HG03558 (cell line): ENCODE measurements around the gene YIF1B.

ENCODE experiments used
- ATAC-seq: cut with Tn5 transposase; IDR thresholded peaks from one replicate; pipeline ENCODE4 v1.9.1; 2021; ENCODE audit warnings: moderate number of reproducible peaks; ENCODE audit not compliant: unreplicated experiment; ENCODE audit errors: extremely low read depth

Gene YIF1B

DNA sequence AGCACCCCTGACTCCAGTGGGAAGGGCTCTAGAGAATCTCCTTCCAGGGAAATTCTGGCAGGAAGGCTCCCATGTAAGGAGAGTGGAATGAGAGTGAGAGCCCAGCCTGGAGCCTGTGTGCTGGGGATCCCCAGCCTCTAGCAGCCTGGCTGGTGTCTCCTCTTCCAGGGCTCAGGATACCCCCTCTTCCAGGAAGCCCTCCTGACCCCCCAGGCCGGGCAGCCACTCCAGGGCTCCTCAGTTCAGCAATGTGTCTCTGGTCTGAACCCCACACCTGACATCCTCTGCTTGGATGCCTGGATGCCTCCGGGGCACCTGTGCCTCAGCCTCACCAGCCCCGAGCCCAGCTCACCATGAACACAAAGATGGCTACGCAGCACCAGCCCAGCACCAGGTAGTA is 8.7 kb downstream of the YIF1B start:
- ATAC-seq: no peak

DNA sequence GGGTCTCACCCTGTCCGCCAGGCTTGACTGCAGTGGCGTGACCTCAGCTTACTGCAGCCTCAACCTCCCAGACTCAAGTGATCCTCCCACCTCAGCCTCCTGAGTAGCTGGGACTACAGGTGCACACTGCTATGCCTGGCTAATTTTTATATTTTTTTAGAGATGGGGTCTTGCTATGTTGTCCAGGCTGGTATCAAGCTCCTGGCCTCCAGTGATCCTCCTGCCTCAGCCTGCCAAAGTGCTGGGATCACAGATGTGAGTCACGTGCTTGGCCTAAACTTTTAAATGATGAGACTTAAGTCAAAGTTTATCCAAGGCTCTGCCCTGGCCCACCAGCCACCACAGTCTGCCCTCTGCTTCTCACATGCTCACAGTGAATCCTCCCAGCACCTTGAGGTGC is 9.5 kb downstream of the YIF1B start:
- ATAC-seq: no peak

DNA sequence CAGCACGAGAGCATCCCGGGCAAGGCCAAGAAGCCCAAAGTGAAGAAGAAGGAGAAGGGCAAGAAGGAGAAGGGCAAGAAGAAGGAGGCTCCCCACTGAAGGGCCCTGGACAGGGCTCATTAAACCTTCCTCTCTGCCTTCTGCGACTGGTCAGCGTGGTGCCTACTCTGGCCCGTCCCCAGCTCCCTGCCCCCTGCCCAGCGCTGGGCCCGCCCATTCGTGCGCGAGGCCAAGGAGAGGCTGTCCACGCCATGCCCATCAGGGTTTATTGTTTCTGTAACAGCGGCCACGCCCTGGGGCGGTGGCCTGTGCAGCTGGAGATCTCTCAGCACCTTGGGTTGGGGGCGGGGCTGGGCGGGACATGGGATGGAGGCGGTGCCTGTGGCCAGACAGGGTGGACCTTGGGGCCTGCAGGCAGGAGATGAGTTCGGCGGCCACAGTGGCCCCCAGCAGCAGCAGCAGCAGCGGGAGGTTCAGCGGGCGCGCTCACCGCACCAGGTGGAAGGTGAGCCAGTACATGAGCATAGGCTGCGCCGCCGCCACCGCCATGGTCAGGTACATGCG is 10.8 kb downstream of the YIF1B start:
- no peak for ATAC-seq

DNA sequence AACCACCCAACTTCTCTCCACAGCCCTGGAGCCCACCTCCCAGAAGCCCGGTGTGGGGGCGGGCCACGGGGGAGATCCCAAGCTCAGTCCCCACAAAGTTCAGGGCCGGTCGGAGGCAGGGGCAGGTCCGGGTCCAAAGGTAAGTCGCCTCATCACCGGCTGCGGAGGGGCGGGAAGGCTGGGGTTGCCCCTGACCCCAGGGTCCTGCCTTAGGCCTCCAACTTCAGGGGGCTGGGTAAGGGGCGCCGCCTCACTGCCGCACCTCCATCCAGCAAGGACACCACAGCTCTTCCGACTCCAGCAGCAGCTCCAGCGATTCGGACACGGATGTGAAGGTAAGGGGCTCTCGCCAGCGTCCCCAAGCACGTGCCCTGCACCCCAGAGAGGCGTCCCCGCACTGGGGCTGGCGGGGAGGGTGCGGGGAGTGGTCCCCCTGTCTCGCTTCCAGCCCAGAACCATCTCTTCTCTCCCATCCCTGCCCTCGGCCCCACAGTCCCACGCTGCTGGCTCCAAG is 11.3 kb downstream of the YIF1B start:
- no peak for ATAC-seq

DNA sequence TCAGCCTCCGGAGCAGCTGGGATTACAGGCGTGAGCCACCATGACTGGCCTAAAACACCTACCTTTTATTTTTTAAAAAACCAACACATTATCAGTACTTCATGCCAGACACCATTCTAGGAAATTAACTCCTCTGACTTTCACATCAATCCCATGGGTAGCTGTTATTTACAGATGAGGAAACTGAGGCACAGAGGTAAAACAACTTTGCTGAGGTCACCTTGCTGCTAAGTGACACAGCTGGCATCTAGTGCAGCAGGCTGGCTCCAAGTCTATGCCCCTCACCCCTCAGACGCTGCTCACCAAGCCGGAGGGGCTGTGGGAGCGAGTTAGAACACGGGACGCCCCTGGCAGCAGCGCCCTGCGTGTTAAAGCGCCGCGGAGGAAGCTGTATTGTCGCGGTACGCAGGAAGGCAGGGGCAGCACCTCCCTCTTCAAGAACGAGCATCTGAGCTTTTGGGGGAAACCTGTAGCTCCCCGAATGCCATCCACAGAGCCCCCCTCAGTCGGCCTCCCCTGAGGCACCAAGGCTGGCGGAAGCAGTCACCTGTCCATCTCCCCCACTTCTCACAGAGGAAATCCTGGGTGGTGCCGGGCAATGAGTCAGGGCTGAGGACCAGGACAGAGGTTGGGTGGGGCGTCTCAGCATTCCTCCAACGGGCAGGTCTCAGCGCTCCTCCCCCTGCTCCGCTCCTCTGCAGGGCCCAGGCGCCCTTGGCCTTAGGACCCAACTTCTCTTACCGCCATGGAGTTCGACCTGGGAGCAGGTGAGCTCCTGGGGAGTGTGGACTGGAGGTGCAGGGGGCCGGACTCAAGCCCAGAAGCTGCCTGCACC is 12.0 kb downstream of the YIF1B start, which contains the start of gene C19orf33:
Gene C19orf33 (plus strand): TSS at position 735 of the 835 bp plus-strand sequence. CDS start 11 bp downstream, at position 746.
- ATAC-seq: no peak

DNA sequence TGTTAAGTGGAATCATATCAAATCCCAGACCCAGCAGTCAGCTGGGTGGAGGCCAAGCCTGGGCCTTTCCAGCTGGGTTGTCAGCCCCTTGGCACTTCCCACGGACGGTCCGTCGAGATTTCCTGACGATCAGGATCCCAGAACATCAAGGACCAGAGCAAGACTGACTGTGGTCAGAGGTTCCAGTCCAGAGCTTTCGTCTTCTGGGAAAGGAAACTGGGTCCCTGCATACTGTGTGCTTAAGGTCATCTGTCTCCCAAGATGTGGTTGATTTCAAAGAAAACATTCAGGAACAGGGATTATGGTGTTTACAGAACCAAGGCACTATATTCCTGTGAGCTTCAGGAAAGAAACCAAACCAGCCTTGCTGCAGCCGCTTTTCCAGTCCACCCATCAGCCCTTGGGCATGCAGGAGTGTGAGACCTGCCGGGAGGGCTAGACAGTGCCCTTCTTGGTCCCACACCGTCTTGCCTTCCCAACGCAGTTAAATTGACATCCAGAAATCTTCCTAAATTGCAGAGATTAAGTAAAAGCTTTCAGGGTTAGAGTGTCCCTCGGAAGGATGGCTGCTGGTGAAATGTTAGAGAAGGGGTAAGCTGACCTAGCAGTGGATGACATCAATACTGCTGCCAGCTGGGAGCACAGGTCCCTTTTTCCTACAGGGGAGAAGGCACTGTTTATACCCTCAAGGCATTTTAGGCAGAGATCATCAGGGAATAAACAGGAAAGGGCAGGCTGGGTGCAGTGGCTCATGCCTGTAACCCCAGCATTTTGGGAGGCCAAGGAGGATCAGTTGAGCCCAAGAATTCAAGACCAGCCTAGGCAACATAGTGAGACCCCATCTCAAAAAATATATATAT is 16.7 kb downstream of the YIF1B start:
- no peak for ATAC-seq

DNA sequence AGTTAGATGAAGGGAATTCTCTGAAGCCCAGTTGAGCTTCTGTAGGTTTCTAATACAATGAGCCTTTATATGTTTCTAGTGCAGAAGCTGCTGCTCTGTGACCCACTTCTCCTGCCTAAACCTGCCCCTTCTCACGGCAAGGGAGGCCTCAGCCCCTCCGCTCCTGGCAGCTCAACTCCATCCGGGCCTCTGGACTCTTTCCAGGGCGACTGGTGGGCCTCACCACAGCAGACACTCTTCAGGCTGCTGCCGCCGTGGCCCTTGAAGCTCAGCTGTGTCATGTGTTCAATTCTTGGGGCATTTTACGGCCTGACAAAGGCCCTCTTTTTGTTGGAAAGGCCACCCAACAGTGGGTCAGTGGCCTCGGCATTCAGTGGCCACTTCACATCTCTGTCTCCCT is 21.7 kb downstream of the YIF1B start:
- ATAC-seq: no peak

DNA sequence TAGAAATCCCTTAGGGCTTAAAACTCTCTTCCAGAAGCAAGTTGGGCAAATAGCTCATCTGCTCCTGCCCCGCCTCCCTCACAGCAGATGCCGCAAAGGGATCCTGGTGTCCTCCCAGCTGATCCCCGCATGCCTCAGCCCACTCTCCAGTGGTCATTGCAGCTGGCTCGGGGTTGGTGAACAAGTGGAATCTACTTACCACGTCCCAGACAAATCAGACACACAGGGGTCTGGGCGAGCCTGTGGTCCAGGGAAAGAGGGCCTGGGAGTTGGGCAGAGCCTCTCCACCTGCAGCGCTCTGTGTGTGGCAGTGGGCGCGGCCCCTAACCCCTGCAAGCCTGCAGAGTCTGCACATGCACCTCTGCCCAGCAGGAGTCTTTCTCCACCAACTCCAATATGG is 22.5 kb downstream of the YIF1B start:
- no peak for ATAC-seq

DNA sequence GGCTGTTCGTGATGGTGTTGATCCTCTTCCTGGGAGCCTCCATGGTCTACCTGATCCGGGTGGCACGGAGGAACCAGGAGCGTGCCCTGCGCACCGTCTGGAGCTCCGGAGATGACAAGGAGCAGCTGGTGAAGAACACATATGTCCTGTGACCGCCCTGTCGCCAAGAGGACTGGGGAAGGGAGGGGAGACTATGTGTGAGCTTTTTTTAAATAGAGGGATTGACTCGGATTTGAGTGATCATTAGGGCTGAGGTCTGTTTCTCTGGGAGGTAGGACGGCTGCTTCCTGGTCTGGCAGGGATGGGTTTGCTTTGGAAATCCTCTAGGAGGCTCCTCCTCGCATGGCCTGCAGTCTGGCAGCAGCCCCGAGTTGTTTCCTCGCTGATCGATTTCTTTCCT is 23.9 kb downstream of the YIF1B start:
- ATAC-seq: no peak

DNA sequence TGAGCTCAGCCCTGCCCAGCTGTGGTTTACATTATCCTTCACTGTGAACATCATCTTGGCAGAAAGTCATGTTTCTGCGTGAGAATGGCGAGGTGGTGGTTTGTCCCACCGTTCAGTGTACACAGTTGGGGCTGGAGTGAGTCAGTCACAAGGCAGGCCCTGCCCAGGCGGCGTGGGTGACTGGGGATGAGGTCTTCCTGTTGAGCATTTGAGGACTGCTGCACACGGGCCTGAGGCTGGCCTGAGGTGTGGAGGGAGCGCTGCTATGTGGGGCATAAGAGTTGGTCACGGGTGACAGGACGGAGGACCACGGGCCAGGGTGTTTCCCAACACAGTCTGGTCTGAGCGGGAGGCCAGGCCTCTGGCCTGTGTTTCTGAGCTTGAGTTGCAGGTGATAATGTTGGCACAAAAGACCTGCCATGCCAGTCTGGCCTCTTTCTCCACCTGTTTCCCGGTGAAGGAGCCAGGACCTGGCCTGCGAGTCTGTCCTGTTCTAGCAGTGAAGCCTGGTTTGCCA is 25.1 kb downstream of the YIF1B start:
- ATAC-seq: no peak

DNA sequence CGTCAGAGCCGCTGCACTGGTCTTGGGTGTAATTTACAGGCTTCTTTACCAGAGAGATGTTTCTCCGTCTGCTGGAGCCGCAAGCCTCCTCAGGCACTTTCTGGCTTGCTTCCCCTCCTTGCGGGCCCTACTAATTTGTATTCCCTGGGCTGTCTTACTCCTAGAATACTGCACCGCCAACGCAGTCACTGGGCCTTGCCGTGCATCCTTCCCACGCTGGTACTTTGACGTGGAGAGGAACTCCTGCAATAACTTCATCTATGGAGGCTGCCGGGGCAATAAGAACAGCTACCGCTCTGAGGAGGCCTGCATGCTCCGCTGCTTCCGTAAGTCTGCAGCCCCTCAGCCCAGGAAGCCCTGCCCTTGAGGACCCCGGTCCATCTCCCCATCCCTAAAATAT is 25.8 kb downstream of the YIF1B start:
- no peak for ATAC-seq

DNA sequence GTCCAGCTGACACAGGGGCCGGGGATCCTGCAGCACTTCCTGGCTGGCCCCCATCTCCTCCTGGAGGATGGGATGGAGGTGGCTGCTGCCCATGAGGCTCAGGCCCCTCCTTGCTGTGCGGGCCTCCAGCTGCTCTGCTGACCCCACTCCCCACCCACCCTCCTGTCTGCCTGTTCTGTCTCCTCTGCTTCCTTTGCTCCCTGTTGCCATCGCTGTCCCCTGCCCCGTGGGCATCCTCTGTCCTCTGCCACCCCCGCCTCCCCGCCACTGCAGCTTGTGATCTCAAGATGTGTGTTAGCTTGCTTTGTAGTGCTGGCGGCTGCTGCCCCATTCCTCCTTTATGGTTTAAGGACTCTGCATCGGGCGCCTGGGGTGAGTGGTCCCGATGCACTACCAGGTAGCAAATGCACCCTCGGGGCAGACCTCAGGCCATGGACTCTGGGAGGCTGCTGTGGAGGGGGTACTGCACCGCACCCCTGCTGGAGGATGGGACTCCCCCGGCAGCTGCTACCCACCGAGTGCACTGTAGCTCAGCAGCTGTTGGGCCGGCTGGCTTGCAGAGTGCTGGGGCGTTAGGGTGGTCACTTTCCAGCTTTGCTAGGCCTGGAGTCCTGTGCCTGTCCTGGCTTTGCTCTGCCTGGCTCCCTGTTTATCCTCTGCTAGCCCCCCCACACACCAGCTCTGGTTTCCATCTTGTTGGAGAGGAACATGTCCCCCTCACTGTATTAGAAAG is 27.5 kb downstream of the YIF1B start:
- no peak for ATAC-seq

DNA sequence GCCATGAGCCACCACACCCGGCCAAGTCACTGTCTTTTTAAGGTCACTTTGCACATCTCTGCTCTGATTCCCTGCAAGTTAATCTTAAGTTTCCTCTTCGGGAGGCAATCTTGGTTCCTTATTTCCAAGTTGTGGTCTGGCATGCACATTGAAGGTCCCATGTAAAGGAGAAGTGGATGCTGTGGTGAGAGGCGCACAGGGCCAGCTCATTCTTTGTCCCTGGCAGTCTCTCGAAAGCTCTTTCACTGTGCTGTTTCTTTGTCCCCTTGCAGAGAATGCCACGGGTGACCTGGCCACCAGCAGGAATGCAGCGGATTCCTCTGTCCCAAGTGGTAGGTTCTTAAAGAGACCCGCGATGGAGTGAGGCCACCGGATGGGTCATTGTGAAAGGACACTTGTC is 28.1 kb downstream of the YIF1B start:
- ATAC-seq: no peak

DNA sequence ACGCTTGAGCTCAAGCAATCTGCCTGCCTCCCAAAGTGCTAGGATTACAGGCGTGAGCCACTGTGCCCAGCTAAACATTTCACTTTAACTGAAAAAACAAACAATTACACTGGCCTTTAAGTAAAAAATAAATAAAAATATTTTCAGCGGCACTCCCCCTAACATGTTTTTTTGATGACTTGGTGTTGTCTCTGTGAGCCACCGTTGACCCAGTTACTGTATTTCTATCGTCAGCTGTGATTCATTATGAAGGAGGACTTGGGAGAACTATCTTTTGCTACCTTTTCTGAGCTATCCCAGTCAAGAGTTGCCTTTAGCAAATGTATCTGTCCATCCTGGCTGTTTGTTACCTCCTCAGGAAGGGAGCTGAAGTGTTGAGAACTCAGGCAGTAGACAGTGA is 30.2 kb downstream of the YIF1B start:
- no peak for ATAC-seq

DNA sequence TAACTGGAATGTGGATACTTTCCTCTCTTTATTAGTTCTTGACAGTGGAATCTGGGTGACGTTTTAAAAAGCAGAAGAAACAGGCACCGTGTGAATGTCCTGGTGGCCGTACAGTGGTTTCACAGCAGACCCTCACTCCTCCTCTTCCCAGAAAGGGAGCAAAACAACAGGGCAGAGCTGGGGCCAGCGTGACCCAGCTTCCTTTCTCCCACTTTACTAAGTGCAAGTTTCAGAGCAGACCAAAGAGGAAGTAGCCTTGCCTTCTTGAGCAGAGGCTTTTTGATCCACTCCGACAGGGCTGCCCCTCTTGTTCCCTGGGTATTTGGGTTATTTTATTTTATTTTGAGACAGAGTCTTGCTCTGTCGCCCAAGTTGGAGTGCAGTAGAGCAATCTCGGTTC is 31.3 kb downstream of the YIF1B start:
- no peak for ATAC-seq

DNA sequence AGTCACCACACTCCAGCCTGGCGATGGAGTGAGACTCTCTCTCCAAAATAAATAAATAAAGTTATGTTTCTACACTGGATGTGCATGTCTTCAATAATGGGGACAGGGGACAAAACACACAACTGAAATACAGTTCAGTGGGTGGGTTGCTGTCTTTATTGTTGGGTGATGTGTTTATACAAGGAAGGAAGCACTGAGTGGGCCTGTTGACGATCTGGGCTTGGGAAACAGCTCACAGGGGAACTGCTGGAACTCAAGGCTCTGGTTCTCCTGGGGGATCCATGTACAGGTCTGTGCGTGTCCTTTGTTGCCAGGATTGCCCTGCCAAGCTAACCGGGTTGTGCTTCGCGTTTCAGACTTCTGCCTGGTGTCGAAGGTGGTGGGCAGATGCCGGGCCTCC is 32.5 kb downstream of the YIF1B start:
- no peak for ATAC-seq

DNA sequence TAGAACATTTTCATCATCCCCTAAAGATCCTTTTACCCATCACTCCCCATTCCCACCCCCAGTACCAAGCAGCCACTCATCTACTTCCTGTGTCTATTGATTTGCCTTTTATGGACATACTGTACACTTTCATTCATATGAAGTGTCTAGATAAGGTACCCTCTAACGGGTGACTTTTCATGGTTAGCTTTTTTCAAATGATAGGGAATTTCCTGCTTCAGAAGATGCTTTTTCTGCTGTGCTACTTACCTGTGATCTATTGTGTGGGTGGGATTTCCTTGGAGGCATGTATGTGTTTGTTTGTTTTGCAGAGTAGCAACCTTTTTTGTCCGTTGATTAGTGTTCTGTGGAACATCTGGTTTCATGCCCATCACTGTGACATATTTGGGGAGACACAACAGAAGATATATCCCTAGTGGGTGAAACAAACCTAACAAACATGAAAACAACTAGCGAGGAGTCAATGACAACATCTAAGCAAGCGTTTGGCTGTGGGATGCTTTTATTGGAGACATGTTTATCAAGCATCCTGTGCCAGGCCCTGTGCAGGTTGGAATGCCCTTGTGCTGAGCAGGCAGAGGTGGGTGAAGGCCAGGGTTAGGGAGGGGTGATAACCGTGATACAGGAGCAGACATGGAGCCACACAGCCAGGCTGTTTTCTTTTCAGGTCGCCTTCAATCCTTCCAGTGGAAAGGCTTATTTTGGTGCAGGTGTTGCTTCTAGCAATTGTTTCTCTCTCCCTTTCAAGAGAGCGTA is 33.8 kb downstream of the YIF1B start:
- no peak for ATAC-seq

DNA sequence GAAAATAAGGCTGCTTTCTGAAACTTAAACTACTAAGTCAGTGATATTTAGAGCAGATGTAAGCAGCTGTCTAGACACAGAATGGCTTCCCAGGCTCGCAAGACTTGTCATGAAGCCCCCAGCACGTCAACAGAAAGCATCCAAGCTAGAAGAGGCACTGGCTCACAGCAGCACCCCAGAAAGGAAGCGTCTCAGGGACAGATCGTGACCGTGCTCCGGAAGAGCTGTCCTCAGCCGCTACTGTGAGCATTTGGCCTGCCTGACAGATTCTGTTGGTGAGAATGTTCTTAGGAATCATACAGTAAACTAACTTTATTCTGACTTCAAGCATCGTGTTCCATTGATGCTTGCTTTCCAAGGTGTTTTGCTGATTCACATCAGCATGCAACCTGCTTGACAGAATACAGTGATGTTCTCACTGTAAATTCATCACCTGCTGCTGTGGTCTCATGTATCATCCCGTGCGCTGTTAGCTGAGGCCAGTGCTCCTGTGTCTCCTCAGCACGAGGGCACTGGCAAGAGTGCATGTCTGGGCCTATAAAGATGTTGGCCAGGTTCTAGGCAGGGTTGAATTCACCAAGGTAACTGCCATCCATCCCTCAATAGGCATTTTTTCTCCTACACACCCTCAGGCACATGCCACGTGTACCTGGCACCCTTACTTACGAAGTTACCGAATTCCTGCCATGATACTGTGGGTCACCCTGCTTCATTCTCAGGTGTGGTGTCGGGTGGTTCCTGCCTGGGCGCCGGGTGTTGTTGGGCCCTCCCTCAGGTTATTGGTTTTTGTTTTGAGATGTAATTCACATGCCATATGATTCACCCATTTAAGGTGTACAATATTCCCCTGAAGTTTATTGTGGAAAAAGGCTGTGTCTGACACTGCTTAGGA is 35.5 kb downstream of the YIF1B start:
- ATAC-seq: no peak
